ENCODE measurements around the gene PHF24.
"Not testable (repeated sequence)": the region's sequence is repeated elsewhere in the genome, so short reads cannot be mapped to it uniquely, and the experiment has no call there.

PHF24 gene

DNA sequence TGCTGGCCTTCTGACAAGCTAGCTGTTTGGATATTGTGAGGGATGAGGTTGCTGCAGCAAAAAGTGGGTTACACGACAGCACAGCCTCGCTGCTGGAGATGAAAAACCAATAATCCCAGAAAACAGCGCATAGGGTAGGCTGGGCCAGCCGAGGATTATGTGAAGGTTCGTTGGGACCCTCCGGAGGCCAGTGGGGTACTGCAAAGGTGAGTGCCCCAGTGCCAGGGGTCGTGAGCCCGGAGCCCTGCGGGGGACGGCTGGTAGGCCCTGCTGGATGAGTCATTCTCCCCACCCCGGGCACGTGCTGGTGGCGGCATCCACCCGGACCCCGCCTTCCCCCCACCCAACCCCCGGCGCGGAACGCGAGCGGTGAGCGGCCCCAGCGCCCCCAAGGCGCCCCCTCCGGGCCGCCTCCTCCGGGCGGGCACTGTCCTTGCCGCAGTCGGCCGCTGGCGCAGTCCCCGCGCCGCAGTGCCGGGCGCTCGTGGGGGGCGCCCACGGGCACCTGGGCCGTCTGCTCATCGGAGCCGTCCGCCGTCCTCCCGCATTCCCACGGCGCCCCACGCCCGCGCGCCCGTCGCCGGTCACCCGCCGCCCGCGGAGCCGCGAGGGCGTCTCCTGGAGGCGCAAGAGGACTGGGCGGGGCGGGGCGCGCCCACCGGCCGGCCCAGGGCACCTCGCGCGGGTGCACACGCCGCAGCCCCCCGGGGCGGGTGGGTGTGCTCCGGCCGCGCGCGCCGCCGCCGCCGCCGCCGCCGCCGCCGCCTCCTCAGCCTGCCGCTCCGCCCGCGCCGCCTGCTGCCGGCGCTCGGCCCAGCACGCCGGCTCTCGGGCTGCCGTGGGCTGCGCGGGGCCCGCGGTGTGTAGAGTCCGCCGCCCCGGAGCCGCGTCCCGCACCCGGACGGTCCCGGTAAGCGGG is at the start of gene PHF24:
Gene PHF24, plus strand, starts transcription at position 794 of the 919 bp plus-strand sequence. CDS start 13,014 bp downstream, outside the sequence.
- no peak for FAIRE-seq

DNA sequence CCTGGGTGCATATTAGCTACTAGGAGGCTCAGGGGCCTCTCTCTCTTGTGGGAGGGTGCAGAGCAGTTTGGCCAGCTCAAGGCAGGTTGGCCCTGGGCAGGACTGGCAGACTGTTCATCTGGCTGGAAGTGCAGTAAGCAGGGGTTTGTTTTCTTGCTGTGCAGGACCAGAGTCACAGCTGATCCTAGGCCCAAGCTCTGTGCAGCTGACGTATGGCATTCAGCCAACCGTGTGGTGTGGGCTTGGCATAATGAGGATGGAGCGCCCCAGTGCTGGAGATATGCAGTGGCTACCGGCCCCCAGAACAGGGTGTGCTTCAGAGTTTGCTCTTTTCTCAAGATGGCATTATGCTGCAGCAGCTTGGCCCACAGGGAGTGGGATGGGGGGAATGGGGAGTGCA is 31.0 kb upstream of the PHF24 start:
- no peak for FAIRE-seq

DNA sequence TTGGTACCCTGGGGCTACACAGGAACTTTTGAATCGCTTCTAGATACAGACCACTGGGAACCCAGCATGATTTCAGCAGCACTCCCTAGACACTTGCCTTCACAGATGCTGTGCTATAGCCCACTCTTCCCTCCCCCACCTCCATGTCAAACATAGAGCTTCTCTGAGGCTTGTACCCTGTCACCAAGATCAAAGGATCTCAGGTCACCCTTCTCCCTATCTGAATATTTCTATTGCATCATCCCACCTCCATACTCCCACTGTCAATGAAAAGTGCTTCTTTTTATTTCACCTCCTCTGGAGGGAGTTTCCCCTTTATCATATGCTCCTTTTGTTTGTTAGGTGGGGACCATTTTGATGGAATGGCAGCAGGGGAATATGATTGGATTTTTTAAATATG is 29.2 kb upstream of the PHF24 start:
- FAIRE-seq, result no peak

DNA sequence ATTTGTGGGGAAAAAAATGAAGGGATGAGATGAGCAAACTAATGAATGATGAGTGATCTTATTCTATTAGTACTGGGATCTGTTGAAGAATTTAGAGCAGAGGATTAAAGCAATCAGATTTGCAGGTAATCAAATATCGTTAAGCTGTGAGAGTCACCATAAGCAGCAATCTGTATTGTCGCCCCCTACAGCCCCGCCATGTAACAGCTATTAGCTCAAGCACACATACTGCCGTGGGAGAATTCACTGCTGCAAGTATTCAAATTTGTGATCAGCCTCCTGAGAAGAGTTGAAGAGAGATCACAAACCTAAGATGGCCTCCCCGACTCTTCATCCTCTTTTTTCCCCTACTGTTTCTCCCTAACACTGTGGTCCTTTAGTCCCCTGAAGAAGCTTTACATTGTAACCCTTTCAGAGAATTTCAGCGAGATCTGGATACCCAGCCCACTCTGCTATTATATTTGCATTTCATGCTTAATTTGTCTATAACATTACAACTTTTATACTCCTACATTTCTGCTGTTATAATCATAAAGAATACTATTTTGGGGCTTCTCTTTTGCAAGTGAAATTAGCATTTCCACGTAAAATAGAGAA is 28.5 kb upstream of the PHF24 start:
- no peak for FAIRE-seq

DNA sequence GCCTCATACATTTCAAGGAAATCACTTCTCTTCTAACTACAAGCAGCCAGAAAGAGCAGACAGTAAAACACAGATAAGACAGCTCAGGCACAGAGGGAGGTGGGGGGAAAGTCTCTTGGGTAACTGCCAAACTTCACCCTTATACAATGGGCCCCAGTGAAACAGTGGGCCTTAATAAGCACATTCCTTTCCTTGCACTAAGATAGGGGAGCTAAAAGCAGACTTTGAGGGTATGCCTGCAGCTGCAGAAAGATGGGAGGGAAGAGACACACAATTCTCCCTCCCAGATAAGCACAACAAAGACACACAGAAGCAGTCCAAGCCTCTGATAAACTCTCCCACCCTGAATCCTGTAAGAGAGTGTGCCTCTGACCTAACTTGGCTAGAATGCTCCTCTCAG is 18.1 kb upstream of the PHF24 start:
- not testable (repeated sequence) for FAIRE-seq

DNA sequence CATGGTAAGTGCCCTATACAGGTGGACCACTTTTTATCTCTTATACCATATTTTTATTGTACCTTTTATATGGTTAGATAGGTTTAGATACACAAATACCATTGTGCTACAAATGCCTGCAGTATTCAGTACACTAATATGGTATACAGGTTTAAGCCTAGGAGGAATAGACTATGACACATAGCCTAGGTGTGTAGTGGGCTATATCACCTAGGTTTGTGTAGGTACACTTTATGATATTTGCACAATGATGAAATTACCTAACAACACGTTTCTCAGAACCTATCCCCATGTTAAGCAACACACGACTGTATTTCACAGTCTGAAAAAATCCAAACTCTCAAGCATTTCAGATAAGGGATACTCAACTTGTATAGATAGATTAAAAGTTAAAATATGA is 9.6 kb upstream of the PHF24 start:
- FAIRE-seq, result peak; percentile 58

DNA sequence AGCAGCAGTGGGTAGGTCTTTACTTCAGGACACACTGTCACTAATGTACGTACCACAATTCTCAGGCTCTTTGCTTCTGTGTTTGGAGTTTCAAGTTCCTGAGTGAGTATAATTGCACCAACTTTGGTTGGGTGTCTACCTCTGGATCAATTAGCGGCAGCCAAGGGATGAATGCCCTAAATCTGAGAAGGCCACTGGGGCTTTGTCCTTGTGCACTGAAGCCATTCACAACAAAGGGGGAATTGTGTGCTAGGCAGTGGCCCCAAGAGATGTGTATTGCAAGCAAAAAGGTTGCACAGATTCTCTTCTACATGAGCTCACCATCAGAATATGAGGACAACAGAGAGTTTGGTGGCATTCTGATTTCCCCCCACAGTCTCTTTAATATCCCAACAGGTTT is 3.9 kb upstream of the PHF24 start:
- no peak for FAIRE-seq

DNA sequence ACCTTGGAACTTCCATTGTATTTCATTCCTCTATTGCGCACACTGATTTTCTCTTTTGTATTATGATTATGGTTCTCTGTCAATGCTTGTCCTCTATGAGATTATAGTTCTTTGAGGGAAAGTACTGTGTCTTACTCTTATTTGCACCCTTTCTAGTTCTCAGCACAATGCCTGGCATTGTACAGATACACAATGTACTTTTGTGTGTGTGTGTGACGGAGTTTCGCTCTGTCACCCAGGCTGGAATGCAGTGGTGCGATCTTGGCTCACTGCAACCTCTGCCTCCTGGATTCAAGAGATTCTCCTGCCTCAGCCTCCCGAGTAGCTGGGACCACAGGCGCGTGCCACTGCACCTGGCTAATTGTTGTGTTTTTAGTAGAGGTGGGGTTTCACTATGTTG is 2.0 kb upstream of the PHF24 start:
- FAIRE-seq, result not testable (repeated sequence)

DNA sequence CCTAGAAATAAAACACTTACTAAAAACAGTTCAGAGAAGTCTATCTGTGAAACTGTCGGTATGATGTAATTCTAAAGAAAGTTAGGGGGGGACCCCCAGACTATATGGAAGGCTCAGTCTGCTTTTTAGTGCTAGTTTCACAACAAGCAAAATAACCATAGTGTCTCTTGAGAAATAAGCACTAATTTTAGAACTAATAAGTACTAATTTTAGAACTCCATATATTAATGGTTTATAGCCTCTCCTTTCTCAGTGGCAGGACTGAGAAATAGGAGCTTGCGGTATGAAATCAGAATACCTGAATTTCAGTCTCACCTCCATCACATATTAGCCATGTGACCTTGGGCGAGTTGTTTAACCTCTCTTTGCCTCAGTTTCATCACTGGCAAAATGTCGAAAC is 1.4 kb upstream of the PHF24 start:
- no peak for FAIRE-seq

DNA sequence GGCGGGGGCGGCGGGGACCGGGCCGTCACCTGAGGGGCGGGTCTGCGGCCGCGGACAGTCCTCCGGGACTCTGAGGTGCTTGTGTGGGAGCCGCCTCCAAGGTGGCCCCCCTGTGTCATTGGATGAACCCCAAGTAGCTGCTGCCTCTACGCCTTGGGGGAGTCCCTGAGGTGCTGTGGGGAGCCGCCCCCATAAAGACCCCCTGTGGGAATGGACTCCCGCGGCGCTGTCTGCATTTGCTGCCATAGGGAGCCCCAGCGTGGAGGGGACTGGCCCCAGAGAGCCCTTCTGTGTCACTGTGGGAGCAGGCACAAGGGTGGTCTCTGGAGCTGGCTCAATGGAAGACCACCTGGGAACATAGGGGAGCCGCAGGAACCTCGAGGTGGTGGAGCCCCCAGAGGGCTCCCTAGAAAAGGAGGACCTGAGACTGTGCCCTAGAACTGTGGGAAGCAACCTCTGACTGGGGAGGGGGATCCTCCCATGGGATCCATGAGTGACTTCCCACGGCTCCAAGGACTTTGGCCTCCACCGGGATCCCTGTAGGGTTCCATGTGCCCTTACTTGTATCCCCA is 412 bp downstream of the PHF24 start:
- FAIRE-seq, result no peak

DNA sequence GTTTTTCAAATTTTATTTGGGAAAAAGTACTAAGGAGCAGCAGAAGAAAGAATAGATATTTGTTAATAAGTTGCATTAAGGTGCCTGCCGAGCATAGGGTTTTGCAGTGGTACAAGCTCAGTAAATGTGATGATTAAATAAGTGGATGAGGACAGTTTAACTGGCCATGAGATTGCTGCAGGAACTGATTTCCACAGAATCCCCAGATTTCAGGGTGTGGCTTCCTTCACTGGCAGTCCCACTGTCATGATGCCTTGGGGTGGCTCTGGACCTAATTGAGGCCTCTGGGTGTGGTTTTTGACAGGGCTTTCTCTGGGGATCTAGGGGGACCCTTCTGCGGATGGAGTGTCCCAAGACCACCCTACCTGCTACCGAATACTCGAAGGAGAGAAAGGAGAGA is 1.4 kb downstream of the PHF24 start:
- no peak for FAIRE-seq

DNA sequence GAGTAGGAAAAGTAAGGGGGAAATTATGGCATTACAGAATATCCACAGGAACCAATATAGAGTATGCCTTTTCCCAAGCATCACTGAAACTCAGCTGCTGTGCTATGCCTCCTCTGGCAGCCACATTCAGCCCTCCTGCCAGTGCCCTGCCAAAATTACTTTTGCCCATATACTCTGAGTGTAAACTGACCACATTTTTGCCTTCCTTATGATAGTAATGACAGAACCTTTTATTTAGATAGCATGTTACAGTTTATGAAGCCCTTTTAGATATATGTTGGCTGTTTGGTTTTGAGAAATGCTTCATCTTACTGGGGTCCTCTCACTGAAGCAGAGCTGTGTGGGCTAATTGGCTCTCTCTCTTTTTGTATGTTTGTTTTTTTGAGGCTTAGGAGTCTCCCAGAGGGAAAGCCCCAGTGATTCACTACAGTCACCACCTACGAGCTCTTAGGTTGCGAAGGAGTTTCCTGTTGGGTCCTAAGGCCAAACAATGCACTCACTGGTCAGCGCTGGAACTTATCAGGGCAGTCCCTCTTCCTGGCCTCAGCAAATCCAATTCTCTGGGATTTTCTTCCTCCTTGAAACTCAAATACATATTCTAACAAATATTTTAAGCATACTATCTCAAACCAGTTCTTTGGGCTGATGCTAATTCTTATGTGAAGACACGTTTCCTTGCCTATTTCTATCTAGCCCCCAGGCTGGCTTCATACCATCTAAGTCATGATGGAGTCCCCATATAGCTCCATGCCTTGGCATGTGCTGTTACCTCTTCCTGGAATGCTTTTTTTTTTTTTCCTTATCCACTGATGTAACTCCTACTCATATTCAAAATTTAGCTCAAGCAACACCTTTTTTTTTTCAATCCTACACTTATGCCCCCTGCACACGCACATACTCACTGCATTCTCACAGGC is 3.7 kb downstream of the PHF24 start:
- no peak for FAIRE-seq

DNA sequence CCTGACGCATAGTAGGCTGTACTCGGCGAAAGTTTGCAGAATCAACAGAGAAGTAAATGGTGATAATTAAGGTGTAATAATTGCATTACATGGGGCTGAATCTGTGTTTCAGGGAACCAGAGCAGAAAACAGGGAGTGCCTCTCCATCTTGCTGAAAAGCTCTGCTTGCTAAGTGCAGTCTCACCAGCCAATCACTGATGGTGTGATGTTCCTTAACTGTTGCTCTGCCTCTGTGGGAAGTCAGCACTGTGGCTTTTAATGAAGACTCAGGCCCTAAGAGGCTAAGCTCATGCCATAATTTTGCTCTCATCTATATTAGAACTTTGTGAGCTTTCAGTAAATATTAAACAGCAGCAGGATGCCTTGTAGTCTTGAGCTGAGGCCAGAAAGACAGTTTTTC is 4.5 kb downstream of the PHF24 start:
- no peak for FAIRE-seq

DNA sequence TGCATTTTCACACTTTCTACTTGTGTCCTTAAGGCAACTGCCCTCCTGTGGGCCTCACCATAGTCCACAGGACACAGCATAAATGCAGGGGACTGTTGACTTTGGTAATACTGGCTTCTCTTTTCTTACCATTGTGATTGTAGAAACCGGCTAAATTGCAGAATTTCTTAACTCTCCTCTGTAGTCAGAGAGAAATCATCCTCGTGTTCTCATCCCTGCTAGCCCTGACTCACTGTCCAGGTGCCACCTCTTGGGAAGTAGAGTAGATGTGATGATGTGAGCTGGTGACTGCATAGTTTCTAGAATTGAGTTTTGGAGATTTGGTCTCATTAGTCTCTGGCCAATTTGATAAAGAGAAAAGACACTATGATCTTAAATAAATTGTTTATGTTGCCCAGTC is 5.5 kb downstream of the PHF24 start:
- FAIRE-seq, result no peak

DNA sequence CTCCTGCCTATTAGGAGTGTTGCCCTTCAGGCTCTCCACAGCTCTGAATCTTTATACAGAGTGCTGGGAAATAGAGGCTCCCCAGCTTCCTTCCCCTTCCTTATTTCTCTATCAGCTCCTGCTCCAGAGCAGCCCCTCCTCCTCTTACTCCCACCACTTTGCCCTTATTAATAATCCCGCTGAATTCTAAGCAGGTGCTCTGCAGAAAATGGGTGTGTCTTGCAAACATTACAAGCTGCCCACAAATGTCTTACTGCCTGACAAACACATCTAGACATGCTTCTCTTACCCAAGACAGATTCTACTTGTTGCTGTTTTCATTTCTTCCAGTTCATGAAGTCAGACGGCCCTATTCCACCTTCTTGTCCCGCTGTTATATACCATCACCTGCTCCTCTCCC is 6.4 kb downstream of the PHF24 start:
- FAIRE-seq, result no peak

DNA sequence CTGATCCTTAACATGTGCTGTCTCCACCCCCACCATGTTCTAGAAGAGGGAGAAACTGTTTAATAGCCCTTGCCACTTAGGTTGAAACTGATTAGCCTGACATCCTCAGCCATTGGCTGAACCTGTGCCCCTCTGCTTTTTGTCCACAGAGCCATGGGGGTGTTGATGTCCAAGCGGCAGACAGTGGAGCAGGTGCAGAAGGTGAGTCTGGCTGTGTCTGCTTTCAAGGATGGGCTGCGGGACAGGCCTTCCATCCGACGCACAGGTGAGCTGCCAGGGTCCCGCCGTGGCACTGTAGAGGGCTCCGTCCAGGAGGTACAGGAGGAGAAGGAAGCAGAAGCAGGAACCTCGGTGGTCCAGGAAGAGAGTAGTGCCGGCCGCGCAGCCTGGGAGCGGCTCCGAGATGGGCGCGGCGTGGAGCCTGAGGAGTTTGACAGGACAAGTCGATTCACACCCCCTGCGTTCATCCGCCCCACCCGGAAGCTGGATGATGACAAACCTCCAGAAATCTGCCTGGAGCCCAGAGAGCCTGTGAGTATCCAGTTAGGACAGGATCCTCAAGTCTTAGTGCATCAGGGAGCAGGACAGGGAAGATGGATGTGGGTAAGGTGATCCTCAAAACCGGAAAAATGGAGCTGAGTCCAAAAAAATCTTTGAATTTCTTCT is 13.2 kb downstream of the PHF24 start:
- no peak for FAIRE-seq

DNA sequence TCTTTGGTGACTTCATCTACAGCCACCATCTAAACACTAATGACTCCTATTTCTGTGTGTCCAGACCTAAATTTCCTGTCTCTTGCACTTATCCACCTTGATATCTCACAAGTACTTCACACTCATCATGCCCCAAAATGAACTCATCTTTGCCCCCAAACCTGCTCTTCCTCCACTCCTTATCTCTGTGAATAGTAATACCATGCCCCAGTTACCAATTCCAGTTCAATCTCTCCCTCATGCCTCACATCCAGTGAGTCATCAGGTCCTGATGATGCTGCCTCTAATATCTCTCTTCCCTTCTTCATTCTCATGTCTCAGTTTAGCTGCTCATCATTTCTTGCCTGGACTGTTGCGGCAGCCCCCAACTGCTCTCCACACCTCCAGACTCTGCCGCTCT is 16.6 kb downstream of the PHF24 start:
- no peak for FAIRE-seq

DNA sequence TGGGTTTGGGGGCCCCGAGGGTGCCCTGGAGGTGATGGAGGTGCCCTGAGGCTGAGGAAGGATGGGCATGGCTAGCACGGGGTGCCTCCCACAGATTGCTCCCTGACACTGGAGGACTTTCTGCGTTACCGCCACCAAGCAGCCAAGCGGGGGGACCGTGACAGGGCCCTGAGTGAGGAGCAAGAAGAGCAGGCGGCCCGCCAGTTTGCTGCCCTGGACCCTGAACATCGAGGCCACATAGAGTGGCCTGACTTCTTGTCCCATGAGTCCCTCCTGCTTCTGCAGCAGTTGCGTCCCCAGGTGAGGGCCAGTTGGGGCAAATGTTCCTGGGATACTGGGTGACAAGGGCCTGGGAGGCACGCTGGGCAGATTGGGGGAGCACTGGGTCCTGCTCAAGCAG is 18.4 kb downstream of the PHF24 start:
- no peak for FAIRE-seq

DNA sequence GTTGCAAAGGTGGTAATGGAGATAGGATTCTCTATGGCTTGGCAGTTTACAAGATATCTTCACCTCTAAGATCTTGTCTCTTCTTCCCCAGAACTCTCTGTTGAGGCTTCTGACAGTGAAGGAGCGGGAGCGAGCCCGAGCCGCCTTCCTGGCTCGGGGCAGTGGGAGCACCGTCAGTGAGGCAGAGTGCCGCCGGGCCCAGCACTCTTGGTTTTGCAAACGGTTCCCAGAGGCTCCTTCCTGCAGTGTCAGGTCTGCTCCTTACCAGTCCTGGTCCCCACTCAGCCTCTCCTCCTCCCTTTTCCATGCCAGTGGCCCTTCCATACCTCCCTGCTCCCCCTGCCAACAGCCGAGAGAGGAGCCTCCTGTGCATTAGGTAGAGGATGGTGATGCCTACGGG is 18.9 kb downstream of the PHF24 start:
- no peak for FAIRE-seq

DNA sequence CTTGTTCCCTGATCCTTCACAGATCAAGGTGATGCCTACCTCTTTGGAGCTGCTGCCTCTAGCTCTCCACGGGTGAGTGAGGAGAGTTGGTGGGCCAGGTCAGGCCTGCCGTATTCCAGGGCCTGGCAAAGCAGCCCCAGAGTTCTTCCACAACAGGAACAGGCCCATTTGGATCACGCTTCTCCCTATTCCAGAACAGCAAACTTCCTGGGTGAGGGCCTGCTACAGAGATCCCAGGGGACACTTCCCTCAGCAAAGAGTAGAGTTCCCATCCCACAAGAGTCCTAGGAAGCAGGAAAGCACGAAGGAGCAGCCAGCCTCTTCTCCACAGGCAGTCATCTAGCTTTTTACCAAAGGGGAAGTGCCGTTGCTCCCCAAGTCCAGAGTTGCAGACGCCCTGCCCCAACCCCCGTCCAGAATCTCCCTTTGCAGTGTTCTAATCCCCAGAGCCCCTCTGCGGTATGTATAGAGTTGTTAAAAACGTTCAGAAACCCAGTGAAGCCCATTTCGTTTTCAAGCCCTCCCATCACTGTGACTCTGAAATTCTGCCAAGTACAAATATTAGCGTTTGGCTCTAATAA is 22.2 kb downstream of the PHF24 start:
- FAIRE-seq, result no peak

DNA sequence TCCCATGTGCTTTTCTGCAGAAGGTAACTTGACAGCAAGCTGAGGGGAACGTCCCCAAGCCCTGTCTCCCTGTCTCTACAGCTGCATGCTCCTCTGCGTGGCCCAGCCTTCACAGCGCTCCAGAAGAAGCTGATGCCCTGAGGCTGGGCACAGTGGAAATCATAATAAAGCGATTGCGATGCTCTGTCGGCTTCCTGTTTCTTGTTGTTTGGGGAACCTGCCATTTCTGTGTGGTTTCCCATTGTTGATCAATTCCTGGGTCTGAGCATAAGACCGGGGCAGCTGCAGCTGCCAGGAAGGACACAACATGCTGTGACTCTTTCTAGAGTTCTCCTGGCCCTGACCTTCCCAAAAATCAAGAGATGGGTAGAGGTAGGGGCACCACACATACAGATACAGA is 24.3 kb downstream of the PHF24 start:
- no peak for FAIRE-seq

DNA sequence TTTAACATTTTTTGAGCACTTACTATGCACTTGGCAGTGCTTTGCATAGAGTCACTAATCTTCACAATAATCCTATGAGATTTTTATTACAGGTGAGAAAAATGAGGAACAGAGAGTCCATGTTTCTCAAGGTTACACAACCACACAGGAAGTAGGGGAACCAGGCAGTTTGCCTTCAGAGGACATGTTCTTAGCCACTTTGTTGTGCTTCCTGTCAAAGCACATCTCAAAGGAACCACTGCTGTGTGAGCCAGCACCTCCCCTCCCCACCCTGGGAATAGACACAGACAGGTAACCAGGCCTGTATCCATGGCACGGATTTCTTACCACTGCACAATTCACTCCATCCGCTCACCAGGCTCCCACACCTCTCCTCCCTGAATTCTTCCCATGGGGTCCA is 25.1 kb downstream of the PHF24 start:
- FAIRE-seq, result no peak
